ENCODE data around the gene SDR42E2. TPM values are rescaled to one million over a fixed set of nuclear protein-coding genes. Genes with fewer than 3 reads are reported as not detected.

The SDR42E2 gene
- total RNA-seq, 1 donor from 2014 or later, result 0.10 TPM

DNA sequence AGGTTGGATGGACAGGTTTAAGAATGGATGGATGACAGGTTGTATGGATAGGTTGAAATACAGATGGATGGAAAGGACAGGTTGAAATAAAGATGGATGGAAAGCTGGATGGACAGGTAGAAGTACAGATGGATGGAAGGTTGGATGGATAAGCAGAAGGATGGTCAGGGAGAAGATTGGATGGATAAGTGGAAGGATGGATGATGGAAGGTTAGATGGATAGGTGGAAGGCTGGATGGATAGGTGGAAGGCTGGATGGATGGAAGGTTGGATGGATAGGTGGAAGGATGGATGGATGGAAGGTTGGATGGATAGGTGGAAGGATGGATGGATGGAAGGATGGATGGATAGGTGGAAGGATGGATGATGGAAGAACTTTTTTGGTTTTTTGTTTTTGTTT, 905 bp upstream of the SDR42E2 start:
- Mint-ChIP-seq H3K4me3 (ENCODE audit: unreplicated experiment) (no peak overlapping the region), H3K36me3 (ENCODE audit: low read depth, unreplicated experiment) (no peaks in the 10 kb centered on the region), H3K27me3 (ENCODE audit: unreplicated experiment) (peaks cover 8% of the 10 kb centered on the region), H3K4me1 (ENCODE audit: unreplicated experiment) (peaks cover under 1% of the 10 kb centered on the region), H3K27ac (ENCODE audit: unreplicated experiment) (no peak overlapping the region), H3K9me3 (ENCODE audit: unreplicated experiment) (no peaks in the 10 kb centered on the region)
- DNase-seq (ENCODE audit: low spot score), result no peak
- TF ChIP-seq, protein P1, sequence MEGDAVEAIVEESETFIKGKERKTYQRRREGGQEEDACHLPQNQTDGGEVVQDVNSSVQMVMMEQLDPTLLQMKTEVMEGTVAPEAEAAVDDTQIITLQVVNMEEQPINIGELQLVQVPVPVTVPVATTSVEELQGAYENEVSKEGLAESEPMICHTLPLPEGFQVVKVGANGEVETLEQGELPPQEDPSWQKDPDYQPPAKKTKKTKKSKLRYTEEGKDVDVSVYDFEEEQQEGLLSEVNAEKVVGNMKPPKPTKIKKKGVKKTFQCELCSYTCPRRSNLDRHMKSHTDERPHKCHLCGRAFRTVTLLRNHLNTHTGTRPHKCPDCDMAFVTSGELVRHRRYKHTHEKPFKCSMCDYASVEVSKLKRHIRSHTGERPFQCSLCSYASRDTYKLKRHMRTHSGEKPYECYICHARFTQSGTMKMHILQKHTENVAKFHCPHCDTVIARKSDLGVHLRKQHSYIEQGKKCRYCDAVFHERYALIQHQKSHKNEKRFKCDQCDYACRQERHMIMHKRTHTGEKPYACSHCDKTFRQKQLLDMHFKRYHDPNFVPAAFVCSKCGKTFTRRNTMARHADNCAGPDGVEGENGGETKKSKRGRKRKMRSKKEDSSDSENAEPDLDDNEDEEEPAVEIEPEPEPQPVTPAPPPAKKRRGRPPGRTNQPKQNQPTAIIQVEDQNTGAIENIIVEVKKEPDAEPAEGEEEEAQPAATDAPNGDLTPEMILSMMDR (IDR thresholded peaks at IDR 0.05; ENCODE audit: unreplicated experiment), result no peak

- no peak overlapping the region for H3K27ac Mint-ChIP-seq (ENCODE audit: unreplicated experiment)
- TF ChIP-seq, protein P1 (IDR thresholded peaks at IDR 0.05; ENCODE audit: unreplicated experiment), result no peak
- no peaks in the 10 kb centered on the region for H3K4me1 Mint-ChIP-seq (ENCODE audit: unreplicated experiment)
- H3K27me3 Mint-ChIP-seq (ENCODE audit: unreplicated experiment), result peaks cover 8% of the 10 kb centered on the region
- H3K9me3 Mint-ChIP-seq (ENCODE audit: unreplicated experiment), result no peaks in the 10 kb centered on the region
- no peak overlapping the region for H3K4me3 Mint-ChIP-seq (ENCODE audit: unreplicated experiment)
- no peak for DNase-seq (ENCODE audit: low spot score)
- H3K36me3 Mint-ChIP-seq (ENCODE audit: low read depth, unreplicated experiment), result no peaks in the 10 kb centered on the region
These were observed 327 bp downstream of the SDR42E2 start for GRCh38 chr16:22162656-22163009.

DNA sequence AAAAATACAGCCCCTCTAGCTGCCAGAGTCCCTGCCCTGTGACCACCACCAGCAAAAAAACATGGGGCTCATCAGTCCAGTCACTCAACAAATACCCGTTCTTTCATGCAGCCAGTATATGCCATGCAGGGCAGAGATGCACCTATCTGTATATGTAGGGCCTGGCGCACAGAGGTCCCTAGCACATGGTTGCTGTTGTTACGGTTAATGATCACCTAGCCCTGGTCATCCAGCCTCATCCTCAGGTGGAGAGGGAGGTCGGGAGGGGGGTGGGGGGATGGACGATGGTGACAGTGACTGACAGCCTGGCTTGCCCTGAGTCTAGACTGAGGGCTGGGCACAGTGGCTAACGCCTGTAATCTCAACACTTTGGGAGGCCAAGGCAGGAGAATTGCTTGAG, 1.5 kb downstream of the SDR42E2 start:
- H3K9me3 Mint-ChIP-seq (ENCODE audit: unreplicated experiment), result no peaks in the 10 kb centered on the region
- H3K4me1 Mint-ChIP-seq (ENCODE audit: unreplicated experiment), result no peaks in the 10 kb centered on the region
- peaks cover 8% of the 10 kb centered on the region for H3K27me3 Mint-ChIP-seq (ENCODE audit: unreplicated experiment)
- DNase-seq (ENCODE audit: low spot score), result no peak
- no peak overlapping the region for H3K27ac Mint-ChIP-seq (ENCODE audit: unreplicated experiment)
- TF ChIP-seq, protein P1 (IDR thresholded peaks at IDR 0.05; ENCODE audit: unreplicated experiment), result no peak
- H3K36me3 Mint-ChIP-seq (ENCODE audit: low read depth, unreplicated experiment), result no peaks in the 10 kb centered on the region
- H3K4me3 Mint-ChIP-seq (ENCODE audit: unreplicated experiment), result no peak overlapping the region

DNA sequence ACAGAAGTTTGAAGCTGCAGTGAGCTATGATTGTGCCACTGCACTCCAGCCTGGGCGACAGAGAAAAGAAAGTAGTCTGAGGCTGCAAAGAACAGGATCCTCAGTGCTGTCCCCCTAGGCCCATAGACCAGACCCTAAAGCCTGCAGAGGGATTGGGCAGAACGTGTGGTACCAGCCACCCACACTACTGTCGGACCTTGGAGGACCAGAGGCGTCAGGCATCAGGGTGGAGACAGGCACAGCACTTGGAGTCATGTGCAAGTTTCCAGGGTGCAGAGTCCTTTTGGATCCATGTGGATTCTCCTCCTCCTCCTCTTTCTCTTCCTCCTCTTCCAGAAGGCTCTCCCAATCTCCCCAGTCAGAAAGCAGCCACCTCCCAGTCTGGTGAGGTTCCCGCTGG, 2.2 kb downstream of the SDR42E2 start:
- TF ChIP-seq, protein P1 (IDR thresholded peaks at IDR 0.05; ENCODE audit: unreplicated experiment), result no peak
- DNase-seq (ENCODE audit: low spot score), result no peak
- Mint-ChIP-seq H3K27ac (ENCODE audit: unreplicated experiment) (no peak overlapping the region), H3K36me3 (ENCODE audit: low read depth, unreplicated experiment) (no peaks in the 10 kb centered on the region), H3K4me1 (ENCODE audit: unreplicated experiment) (no peaks in the 10 kb centered on the region), H3K4me3 (ENCODE audit: unreplicated experiment) (no peak overlapping the region), H3K9me3 (ENCODE audit: unreplicated experiment) (no peaks in the 10 kb centered on the region), H3K27me3 (ENCODE audit: unreplicated experiment) (peaks cover 4% of the 10 kb centered on the region)

GRCh38 chr16:22165508-22166285, 3.4 kb downstream of the SDR42E2 start:
- Mint-ChIP-seq H3K27me3 (ENCODE audit: unreplicated experiment) (peaks cover 4% of the 10 kb centered on the region), H3K36me3 (ENCODE audit: low read depth, unreplicated experiment) (no peaks in the 10 kb centered on the region), H3K9me3 (ENCODE audit: unreplicated experiment) (no peaks in the 10 kb centered on the region), H3K4me3 (ENCODE audit: unreplicated experiment) (no peak overlapping the region), H3K27ac (ENCODE audit: unreplicated experiment) (no peak overlapping the region), H3K4me1 (ENCODE audit: unreplicated experiment) (no peaks in the 10 kb centered on the region)
- DNase-seq (ENCODE audit: low spot score), result no peak
- TF ChIP-seq, protein P1 (IDR thresholded peaks at IDR 0.05; ENCODE audit: unreplicated experiment), result no peak
